Measurements from ENCODE around the gene CFAP161. TPM values are rescaled to one million over a fixed set of nuclear protein-coding genes. Genes with fewer than 3 reads are reported as not detected.

The CFAP161 gene
- total RNA-seq, 4 donors from 2014 or later: 0.40 to 0.57 TPM; not detected in 2

GRCh38 chr15:81111510-81112470, 22.3 kb upstream of the CFAP161 start:
- Histone ChIP-seq H3K36me3 (no peaks in the 10 kb centered on the region), H3K4me3 (no peak overlapping the region), H3K9me3 (no peaks in the 10 kb centered on the region), H3K27me3 (peaks cover 12% of the 10 kb centered on the region), H3K27ac (no peak overlapping the region), H3K4me1 (peaks cover 0 to 14% (median 0%) of the 10 kb centered on the region in 3 donors)
- WGBS, 2 donors (ENCODE audit: low coverage in 1 of 2): 65 to 72% methylated on average over 6 of the region's 6 CpGs
- ATAC-seq: no peak
- TF ChIP-seq, protein P1, sequence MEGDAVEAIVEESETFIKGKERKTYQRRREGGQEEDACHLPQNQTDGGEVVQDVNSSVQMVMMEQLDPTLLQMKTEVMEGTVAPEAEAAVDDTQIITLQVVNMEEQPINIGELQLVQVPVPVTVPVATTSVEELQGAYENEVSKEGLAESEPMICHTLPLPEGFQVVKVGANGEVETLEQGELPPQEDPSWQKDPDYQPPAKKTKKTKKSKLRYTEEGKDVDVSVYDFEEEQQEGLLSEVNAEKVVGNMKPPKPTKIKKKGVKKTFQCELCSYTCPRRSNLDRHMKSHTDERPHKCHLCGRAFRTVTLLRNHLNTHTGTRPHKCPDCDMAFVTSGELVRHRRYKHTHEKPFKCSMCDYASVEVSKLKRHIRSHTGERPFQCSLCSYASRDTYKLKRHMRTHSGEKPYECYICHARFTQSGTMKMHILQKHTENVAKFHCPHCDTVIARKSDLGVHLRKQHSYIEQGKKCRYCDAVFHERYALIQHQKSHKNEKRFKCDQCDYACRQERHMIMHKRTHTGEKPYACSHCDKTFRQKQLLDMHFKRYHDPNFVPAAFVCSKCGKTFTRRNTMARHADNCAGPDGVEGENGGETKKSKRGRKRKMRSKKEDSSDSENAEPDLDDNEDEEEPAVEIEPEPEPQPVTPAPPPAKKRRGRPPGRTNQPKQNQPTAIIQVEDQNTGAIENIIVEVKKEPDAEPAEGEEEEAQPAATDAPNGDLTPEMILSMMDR (IDR thresholded peaks at IDR 0.05): no peak

GRCh38 chr15:81113204-81113657, 20.8 kb upstream of the CFAP161 start:
- Histone ChIP-seq H3K4me3 (no peak overlapping the region), H3K4me1 (peaks cover 0 to 11% (median 0%) of the 10 kb centered on the region in 3 donors), H3K27me3 (peaks cover 24% of the 10 kb centered on the region), H3K36me3 (no peaks in the 10 kb centered on the region), H3K27ac (no peak overlapping the region), H3K9me3 (no peaks in the 10 kb centered on the region)
- WGBS, 2 donors (ENCODE audit: low coverage in 1 of 2): 28 to 63% methylated on average over 1 to 2 of the region's 3 CpGs
- no peak for ATAC-seq
- no peak for TF ChIP-seq POLR2A (IDR thresholded peaks at IDR 0.05)

DNA sequence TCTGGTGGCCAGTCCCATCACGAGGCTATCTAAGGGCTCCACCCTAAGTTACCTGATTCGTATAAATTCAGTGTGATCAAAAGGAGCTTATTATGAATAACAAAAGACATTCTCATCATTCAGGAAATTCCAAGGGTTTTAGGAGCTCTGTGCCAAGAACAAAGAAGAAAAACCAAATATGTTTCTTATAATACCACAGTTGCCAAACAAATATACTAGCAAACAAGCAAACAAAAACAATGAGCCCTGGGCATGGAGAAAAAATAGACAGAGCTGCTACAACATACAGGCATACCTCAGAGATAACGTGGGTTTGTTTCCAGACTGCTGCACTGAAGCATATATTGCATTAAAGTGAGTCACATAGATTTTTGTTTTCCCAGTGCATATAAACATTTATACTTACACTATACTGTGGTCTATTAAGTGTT, 20.2 kb upstream of the CFAP161 start:
- Histone ChIP-seq H3K4me3 (no peak overlapping the region), H3K36me3 (no peaks in the 10 kb centered on the region), H3K9me3 (no peaks in the 10 kb centered on the region), H3K4me1 (peaks cover 0 to 14% (median 0%) of the 10 kb centered on the region in 3 donors), H3K27me3 (peaks cover 30% of the 10 kb centered on the region), H3K27ac (no peak overlapping the region)
- ATAC-seq: no peak
- TF ChIP-seq, protein P1 (IDR thresholded peaks at IDR 0.05): no peak
- TF ChIP-seq POLR2A (IDR thresholded peaks at IDR 0.05) (no peak), POLR2AphosphoS5 (IDR thresholded peaks at IDR 0.05) (no peak), EP300 (IDR thresholded peaks at IDR 0.05) (no peak)
- 55 to 83% methylated on average over 1 of the region's 3 CpGs for WGBS, 2 donors (ENCODE audit: low coverage in 1 of 2)

DNA sequence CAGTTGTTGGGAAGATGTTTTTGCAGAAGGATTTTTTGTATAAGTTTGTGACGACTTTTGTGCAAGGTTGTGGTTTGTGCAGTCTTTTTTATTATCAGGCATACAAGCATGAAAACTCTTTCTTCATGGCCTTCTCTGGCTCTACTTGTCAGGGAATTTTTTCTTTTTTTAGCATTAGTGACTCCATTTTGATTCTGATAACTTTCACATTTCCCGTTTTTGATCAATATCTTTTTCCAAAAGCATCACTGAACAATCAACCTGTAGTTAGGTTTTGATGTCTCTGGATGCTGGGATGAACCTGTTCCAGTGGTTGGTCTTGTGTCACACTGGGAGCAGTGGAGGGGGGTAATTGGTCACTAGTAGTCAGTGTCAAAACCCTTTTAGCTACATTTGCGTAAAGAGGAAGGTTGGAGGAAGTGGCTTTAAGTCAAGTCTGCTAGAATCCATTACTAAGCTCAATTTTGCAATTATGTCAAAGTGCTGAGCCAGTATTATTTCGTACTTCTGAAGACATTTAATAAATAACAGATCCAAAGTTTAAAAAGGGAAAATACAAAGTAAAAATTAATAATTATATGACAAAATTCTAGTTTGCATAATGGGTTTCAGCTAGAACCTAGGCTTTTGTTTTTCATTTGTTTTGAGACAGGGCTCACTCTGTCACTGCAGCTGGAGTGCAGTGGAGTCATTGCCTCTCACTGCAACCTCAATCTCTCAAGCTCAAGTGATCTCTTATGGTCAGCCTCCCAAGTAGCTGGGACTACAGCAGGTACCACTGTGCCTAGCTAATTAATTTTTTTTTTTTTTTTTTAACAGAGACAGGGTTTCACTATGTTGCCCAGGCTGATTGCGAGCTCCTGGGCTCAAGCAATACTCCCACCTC, 18.8 kb upstream of the CFAP161 start:
- no peaks in the 10 kb centered on the region for H3K9me3 ChIP-seq
- WGBS, 2 donors (ENCODE audit: low coverage in 1 of 2): 79 to 81% methylated on average over 5 of the region's 5 CpGs
- H3K36me3 ChIP-seq: no peaks in the 10 kb centered on the region
- no peak overlapping the region for H3K4me3 ChIP-seq
- H3K27me3 ChIP-seq: peaks cover 42% of the 10 kb centered on the region
- H3K4me1 ChIP-seq: peaks cover 0 to 14% (median 0%) of the 10 kb centered on the region in 3 donors
- H3K27ac ChIP-seq: no peak overlapping the region
- no peak for ATAC-seq
- TF ChIP-seq POLR2AphosphoS5 (IDR thresholded peaks at IDR 0.05) (no peak), POLR2A (IDR thresholded peaks at IDR 0.05) (no peak), EP300 (IDR thresholded peaks at IDR 0.05) (no peak)
- TF ChIP-seq, protein P1 (IDR thresholded peaks at IDR 0.05): no peak

DNA sequence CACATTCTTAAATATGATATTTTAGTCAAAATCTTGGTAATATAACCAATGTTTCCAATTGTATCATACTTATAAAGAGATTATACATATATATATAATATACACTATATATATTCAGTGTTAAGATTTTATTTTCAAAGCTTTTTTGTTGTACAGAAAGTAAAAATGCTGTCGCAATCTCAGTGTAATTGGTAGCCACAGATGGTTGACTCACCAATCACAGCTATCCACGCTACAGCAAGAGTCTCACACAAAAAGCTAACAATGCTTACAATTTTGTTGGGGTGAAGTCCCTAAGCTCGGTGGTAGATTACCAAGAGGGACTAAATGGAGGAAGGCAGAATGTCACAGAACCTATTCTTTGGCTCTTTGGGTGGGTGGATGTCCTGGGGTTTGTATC, 16.9 kb upstream of the CFAP161 start:
- Histone ChIP-seq H3K4me3 (no peak overlapping the region), H3K36me3 (no peaks in the 10 kb centered on the region), H3K4me1 (peaks cover 0 to 3% (median 0%) of the 10 kb centered on the region in 3 donors), H3K9me3 (no peaks in the 10 kb centered on the region), H3K27ac (no peak overlapping the region), H3K27me3 (peaks cover 39% of the 10 kb centered on the region)
- TF ChIP-seq POLR2A (IDR thresholded peaks at IDR 0.05) (no peak), POLR2AphosphoS5 (IDR thresholded peaks at IDR 0.05) (no peak)
- ATAC-seq: no peak
- 74 to 96% methylated on average over 3 of the region's 3 CpGs for WGBS, 2 donors (ENCODE audit: low coverage in 1 of 2)

Data from gastroesophageal sphincter (tissue), 4 donors.